Measurements from ENCODE around the gene MUC5AC.
"Not testable (repeated sequence)": the region's sequence is repeated elsewhere in the genome, so short reads cannot be mapped to it uniquely, and the experiment has no call there.

DNA sequence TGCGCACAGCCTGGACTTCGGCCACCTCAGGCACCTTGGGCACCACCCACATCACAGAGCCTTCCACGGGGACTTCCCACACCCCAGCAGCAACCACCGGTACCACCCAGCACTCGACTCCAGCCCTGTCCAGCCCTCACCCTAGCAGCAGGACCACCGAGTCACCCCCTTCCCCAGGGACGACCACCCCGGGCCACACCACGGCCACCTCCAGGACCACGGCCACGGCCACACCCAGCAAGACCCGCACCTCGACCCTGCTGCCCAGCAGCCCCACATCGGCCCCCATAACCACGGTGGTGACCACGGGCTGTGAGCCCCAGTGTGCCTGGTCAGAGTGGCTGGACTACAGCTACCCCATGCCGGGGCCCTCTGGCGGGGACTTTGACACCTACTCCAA is 91.2 kb downstream of the MUC5AC start:
- TF ChIP-seq, protein P1, sequence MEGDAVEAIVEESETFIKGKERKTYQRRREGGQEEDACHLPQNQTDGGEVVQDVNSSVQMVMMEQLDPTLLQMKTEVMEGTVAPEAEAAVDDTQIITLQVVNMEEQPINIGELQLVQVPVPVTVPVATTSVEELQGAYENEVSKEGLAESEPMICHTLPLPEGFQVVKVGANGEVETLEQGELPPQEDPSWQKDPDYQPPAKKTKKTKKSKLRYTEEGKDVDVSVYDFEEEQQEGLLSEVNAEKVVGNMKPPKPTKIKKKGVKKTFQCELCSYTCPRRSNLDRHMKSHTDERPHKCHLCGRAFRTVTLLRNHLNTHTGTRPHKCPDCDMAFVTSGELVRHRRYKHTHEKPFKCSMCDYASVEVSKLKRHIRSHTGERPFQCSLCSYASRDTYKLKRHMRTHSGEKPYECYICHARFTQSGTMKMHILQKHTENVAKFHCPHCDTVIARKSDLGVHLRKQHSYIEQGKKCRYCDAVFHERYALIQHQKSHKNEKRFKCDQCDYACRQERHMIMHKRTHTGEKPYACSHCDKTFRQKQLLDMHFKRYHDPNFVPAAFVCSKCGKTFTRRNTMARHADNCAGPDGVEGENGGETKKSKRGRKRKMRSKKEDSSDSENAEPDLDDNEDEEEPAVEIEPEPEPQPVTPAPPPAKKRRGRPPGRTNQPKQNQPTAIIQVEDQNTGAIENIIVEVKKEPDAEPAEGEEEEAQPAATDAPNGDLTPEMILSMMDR (IDR thresholded peaks at IDR 0.05; ENCODE audit: borderline replicate concordance, extremely low read depth, low read length, poor library complexity, severe bottlenecking) = not testable (repeated sequence)
- not testable (repeated sequence) for TF ChIP-seq EZH2 (IDR thresholded peaks at IDR 0.05; ENCODE audit: borderline replicate concordance, low read depth, low read length, severe bottlenecking)

Data from DND-41 (cell line).